ENCODE data around the gene SYNGR3. TPM values are rescaled to one million over a fixed set of nuclear protein-coding genes. Genes with fewer than 3 reads are reported as not detected.
A peak's percentile ranks its signal among the peaks of the same experiment; 100 is the strongest.

SYNGR3 gene
- total RNA-seq, 1 donor from 2014 or later: 0.24 TPM

GRCh38 chr16:2019518-2019920, 29.7 kb downstream of the SYNGR3 start, which contains the start of gene NPW:
Gene NPW (plus strand): TSS chr16:2019785.
- no peaks in the 10 kb centered on the region for H3K36me3 ChIP-seq
- H3K9me3 ChIP-seq: no peaks in the 10 kb centered on the region
- no peak for ATAC-seq
- intact Hi-C loops (cut with DNase I): no loop called here
- H3K27ac ChIP-seq: no peak within 1 kb of the TSS
- H3K4me1 ChIP-seq: peaks cover 31% of the 10 kb centered on the region
- TF ChIP-seq CTCF (IDR thresholded peaks at IDR 0.05): no peak
- DNase-seq: no peak
- H3K4me3 ChIP-seq: no peak within 1 kb of the TSS
- peaks cover 49% of the 10 kb centered on the region for H3K27me3 ChIP-seq (ENCODE audit: low read depth)

GRCh38 chr16:2019921-2020831, 30.4 kb downstream of the SYNGR3 start:
- H3K4me3 ChIP-seq: no peak overlapping the region
- ATAC-seq (no peak), DNase-seq (no peak)
- peaks cover 36% of the 10 kb centered on the region for H3K4me1 ChIP-seq
- peaks cover 49% of the 10 kb centered on the region for H3K27me3 ChIP-seq (ENCODE audit: low read depth)
- no peak overlapping the region for H3K27ac ChIP-seq
- H3K36me3 ChIP-seq: no peaks in the 10 kb centered on the region
- H3K9me3 ChIP-seq: no peaks in the 10 kb centered on the region
- intact Hi-C loops (cut with DNase I): loop anchor here (10.0 kb wide), 1 partner anchor 125 kb away; the partner anchor contains the start of gene RAB26
- no peak for TF ChIP-seq CTCF (IDR thresholded peaks at IDR 0.05)

GRCh38 chr16:2022723-2023091, 32.9 kb downstream of the SYNGR3 start:
- Histone ChIP-seq H3K4me3 (peak overlapping the region; percentile 53), H3K27me3 (ENCODE audit: low read depth) (peaks cover 48% of the 10 kb centered on the region), H3K36me3 (no peaks in the 10 kb centered on the region), H3K4me1 (peaks cover 54% of the 10 kb centered on the region), H3K9me3 (no peaks in the 10 kb centered on the region), H3K27ac (peak overlapping the region; percentile 85)
- ATAC-seq (peak; percentile 10 to 29), DNase-seq (no peak)
- intact Hi-C loops (cut with DNase I): loop anchor here (10.0 kb wide), 1 partner anchor 122 kb away; the partner anchor contains the start of gene RAB26
- no peak for TF ChIP-seq CTCF (IDR thresholded peaks at IDR 0.05)

- Histone ChIP-seq H3K27me3 (ENCODE audit: low read depth) (peaks cover 41% of the 10 kb centered on the region), H3K9me3 (no peaks in the 10 kb centered on the region), H3K27ac (peak overlapping the region; percentile 85), H3K4me1 (peaks cover 61% of the 10 kb centered on the region), H3K36me3 (no peaks in the 10 kb centered on the region), H3K4me3 (peak overlapping the region; percentile 53)
- peak; percentile 98 for TF ChIP-seq CTCF (IDR thresholded peaks at IDR 0.05)
- DNase-seq (peak; percentile 95), ATAC-seq (peak; percentile 94 to 96)
- intact Hi-C loops (cut with DNase I): loop anchor here (10.0 kb wide), 1 partner anchor 121 kb away; the partner anchor contains the start of gene RAB26
These were observed 33.6 kb downstream of the SYNGR3 start for GRCh38 chr16:2023092-2024031.

GRCh38 chr16:2024032-2024420, 34.3 kb downstream of the SYNGR3 start:
- Histone ChIP-seq H3K27ac (peak overlapping the region; percentile 85), H3K9me3 (no peaks in the 10 kb centered on the region), H3K4me1 (peaks cover 67% of the 10 kb centered on the region), H3K4me3 (peak overlapping the region; percentile 53), H3K36me3 (no peaks in the 10 kb centered on the region), H3K27me3 (ENCODE audit: low read depth) (peaks cover 36% of the 10 kb centered on the region)
- intact Hi-C loops (cut with DNase I): loop anchor here (10.0 kb wide), 1 partner anchor 121 kb away; the partner anchor contains the start of gene RAB26
- no peak for TF ChIP-seq CTCF (IDR thresholded peaks at IDR 0.05)
- no peak for ATAC-seq
- DNase-seq: no peak
